Stimulated activated naive CD4-positive, alpha-beta T cell treated with Interleukin-2 at 50 U/mL for 16 hours (primary cell): ENCODE measurements around the gene MATK.

Experiments
- DNase-seq: peaks from one replicate; lab custom pipeline; 2025; lab: John Stamatoyannopoulos, UW

MATK gene

GRCh38 chr19:3790209-3790734, 4.1 kb upstream of the MATK start:
- no peak for DNase-seq

DNA sequence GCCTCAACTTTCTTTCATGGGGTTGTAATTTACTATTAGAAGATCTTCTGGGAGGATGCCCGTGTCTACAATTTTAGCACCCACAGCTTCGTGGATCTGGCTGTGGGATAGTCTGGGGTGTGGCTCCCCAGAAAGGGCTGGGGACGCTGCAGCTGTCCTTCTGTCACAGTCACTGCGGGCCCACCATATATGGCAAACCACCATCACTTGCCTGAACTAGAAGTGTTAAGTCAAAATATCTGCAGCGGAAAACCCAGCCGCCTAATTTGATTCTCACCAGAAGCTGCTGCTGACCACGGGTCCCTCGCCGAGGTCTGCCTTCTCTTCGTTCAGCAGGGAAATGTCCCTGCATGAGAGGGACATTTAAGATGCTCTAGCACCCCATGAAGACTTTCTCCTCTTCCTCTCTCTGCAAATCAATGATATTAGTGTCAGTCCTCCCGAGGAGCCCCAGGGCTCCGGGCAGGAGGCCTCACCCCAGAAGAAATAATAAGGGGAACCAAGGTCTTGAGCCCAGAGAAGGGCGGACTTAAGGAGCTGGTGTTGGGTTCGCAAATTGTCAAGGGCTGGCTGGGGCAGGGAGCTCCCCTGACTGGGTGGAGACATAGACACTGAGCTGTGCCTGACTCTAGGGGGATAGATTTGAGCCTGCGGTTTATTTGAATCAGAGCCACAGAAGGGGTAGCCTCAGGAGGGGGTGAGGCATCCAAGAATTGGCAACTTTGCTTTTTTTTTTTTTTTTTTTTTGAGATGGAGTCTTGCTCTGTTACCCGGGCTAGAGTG, 3.0 kb upstream of the MATK start:
- DNase-seq: no peak

DNA sequence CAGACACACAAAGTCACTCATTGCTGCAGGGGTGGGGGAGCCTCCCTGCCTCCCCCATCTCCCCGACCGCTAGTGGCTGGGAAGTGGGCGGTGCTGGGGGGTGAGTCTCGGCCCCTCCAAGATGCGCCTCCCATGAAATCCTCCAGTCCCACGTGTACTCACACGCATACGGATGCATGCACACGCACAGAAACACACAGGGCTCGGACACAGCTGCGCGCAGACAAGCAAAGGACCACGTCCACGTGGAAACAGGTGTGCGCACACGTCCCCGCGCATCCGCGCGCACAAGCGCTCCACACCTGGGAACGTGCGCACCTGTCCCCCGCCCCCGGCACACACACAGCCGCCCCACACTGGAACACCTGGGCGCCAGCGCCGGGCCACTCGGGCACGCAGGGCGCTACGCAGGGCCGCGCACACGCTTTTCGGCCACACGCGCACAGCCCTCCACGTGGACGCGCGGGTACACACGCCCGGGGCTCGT, 687 bp downstream of the MATK start:
- DNase-seq: peak; percentile 29

DNA sequence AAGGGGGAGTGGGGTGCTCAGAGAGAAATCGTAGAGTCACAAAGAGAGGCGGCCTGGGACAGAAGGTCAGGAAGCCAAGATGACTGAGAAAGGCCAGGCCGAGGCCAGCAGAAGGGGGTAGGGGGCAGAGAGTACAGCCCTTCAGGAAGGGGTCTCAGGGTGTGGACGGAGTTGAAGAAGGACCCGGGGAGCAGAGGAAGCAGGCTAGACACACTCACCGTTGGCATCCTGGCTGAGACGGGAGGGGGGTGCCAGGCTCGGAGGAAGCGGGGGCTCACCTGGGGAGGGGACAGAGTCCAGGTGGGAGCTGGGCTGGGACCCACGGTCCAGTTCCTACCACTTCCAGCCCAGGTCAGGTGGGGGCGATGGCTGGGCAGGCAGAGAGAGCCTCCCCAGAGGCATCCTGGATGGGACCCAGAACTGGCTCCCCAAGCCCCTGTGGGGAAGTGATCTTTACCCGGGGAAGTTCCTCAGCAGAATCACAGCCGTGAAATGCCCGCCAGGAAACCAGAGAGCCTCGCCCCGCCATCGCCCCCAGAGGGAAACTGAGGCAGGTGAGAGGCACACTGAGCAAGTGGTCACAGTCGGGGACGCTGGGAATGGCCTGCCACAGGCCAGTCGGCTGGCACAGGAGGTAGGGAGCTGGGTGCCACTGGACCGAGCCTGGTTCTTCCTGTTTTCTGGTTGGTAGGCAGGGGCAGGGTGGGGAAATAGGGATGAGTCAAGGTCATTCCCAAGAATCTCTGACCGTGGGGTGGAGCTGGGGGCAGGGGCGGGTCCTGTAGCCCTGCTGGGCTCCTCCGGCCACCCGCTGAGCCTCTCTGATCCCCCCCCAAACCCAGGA, 1.4 kb downstream of the MATK start:
- DNase-seq: no peak

- DNase-seq: peak; percentile 6
Measured at GRCh38 chr19:3783660-3784584, 2.3 kb downstream of the MATK start.

DNA sequence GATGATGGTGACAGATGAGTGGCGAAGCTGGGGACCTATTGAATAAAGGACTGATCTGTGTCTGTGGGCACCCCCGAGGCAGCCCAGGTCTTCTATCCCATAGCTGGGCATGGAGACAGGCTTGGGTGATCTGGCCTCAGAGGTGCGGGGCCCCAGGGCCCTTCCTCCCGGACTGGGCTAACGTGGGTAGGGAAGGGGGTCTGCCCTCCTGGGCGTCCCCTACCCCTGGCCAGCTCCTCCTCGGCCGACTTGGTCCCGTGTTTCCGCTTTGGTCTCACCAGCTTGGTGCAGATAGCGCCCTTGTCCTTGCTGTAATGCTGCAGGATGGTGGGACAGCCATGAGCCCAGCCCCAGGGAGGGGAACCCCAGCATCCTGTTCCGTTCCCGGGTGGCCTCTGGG, 3.3 kb downstream of the MATK start:
- no peak for DNase-seq

DNA sequence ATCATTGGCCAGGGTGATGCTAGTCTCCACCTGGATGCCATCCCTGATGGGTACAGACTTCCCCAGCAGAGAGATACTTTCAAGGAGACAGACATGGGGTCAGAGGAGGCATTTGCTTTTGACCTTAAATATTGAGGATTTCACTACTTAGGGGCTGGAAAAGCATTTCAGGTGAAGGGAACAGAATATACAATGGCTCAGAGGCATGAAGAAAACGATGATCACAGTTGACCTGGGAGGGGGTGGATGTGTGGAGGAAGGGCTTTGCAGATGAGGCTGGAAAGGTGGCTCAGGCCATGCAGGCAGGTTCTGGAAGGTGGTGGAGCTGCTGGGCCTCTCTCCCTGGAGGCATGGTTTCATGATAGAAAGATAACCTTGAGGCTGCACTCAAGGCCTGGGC, 3.9 kb downstream of the MATK start:
- DNase-seq: no peak

- no peak for DNase-seq
Measured at GRCh38 chr19:3781603-3782002, 4.6 kb downstream of the MATK start.

GRCh38 chr19:3780786-3781304, 5.3 kb downstream of the MATK start:
- no peak for DNase-seq

DNA sequence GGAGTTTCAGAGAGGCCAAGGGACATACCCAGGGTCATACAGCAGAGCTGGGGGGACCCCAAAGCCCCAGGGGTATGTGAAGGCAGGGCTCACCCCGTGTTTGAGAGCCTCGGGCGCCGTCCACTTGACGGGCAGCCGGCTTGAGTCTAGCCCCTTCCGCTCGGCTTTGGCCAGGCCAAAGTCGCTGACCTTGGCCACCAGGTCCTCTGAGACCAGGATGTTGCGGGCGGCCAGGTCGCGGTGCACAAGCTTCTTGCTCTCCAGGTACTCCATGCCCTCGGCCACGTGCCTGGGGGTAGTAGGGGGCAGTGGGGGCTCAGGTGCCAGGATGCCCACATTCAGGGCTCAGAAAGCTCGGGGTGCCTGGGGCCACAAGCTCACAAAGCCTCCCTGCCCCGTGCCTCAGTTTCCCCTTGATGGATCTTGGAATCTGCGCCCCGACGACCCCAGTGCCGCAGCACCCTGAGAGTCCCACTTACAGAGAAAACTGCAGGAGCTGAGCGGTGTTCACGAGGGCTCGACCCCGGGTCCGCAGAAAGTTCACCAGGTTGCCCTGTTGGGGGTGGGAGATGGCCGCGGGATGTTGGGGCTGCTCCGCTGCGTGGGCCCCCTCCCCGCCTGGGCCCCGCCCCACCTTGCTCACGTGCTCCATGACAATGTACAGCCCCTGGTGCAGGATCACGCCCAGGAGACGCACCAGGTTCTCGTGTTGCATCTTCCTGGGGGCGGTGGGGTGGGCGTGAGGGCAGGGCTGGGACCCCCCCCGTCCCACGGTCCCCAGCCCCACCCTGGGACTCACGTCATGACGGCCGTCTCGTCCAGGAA, 7.1 kb downstream of the MATK start:
- DNase-seq: no peak

GRCh38 chr19:3778104-3778867, 7.9 kb downstream of the MATK start:
- DNase-seq: no peak

GRCh38 chr19:3776479-3777040, 9.6 kb downstream of the MATK start:
- DNase-seq: no peak

DNA sequence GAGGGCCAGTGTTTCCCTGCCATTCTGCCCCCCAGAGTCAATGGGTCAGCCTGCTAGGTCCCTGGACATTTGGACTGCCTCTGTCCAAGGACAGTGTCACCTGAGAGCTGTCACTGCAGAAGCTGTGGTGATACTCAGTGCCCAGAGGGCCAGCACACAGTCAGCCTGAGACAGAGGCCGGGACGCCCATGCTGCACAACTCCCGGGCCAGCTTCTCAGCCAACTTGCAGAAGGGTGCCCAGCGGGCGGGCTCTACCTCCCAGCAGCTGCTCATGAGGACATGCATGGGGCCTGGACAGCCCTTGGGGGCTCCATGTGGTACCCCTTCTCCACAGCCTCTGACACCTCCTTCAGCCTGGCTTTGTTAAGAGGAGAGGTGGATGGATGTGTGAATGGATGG, 10.3 kb downstream of the MATK start:
- DNase-seq: no peak

DNA sequence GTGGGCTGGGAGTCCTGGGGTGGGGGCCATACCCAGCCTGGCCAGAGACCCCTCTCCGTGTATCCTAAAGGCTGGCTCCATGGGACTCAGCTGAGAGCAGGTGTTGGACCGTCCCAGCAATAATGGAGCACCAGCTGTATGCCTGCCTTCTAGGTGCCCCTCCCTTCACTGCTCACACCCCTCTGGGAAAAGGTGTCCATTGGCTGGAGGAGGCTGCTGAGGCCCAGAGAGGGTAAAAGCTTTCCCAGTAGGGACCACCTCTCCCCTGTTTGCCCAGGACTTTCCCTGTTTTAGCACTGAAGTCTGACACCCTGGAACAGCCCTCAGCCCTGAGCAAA, 10.8 kb downstream of the MATK start:
- no peak for DNase-seq

GRCh38 chr19:3774621-3775373, 11.4 kb downstream of the MATK start:
- DNase-seq: no peak

DNA sequence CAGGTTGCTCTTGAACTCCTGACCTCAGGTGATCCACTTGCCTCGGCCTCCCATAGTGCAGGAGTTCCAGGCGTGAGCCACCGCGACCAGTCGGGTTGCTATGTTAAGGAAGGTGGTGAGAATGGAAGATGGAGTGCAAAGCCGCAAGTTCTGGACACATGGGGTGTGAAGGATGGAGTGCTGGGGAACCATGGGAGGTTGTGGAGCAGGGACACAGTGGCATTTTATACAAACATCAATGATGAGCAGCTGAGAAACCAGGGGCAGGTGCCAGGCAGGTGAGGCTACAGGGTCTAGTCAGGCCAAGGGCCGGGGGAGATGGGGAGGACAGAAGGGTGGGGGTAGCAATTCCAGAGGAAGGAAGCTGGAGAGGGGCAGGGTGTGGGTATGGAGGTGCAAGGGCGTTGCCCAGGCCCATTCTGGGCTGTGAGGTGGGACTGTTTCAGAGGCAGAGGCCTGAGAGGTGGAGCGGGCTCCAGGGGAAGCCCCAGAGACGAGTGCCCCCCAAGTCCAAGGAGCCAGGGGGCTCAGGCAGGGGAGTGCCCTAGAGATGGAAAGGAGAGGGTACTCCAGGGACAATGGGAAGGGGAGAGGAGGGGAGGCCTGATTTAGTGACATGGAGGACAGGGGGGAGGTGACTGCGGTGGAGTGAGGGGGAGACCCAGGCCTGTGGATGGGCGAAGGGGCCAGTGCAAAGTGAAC, 12.2 kb downstream of the MATK start:
- no peak for DNase-seq

- no peak for DNase-seq
Measured at GRCh38 chr19:3771906-3772455, 14.2 kb downstream of the MATK start, which contains the start of gene RAX2. TSS of gene RAX2 (minus strand) at chr19:3772228. CDS start at chr19:3771742, 486 bp downstream.
